Measurements from ENCODE around the gene STIL. TPM values are rescaled to one million over a fixed set of nuclear protein-coding genes. Genes with fewer than 3 reads are reported as not detected.

STIL gene
- total RNA-seq, 1 donor from 2014 or later, result 5.4 TPM

DNA sequence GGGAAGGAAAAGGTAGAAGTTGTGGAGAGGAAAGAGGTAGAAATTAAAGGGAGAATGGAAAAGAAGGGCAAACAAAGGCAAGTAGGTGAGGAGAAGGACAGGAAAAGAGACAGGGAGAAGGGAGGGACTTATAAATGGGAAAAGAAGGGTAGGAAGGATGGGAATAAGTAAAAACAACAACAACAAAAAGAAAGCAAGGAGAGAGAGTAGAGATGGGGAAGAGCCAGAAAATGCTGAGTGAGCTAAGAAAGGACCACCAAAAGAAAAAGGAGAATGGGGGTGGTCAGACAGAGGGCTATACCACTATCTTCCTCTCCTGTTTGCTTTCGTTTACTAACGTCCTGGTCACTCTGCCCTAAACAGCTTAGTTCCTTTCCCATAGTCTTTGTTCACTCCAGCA lies 17.9 kb upstream of the STIL start:
- Mint-ChIP-seq H3K4me1 (ENCODE audit: low read depth, unreplicated experiment) (peaks cover 7% of the 10 kb centered on the region), H3K27me3 (ENCODE audit: unreplicated experiment) (peaks cover 3% of the 10 kb centered on the region), H3K9me3 (ENCODE audit: unreplicated experiment) (peaks cover 4% of the 10 kb centered on the region), H3K36me3 (ENCODE audit: unreplicated experiment) (no peaks in the 10 kb centered on the region), H3K4me3 (ENCODE audit: unreplicated experiment) (peak overlapping the region; percentile 58), H3K27ac (ENCODE audit: unreplicated experiment) (no peak overlapping the region)
- TF ChIP-seq, protein P1, sequence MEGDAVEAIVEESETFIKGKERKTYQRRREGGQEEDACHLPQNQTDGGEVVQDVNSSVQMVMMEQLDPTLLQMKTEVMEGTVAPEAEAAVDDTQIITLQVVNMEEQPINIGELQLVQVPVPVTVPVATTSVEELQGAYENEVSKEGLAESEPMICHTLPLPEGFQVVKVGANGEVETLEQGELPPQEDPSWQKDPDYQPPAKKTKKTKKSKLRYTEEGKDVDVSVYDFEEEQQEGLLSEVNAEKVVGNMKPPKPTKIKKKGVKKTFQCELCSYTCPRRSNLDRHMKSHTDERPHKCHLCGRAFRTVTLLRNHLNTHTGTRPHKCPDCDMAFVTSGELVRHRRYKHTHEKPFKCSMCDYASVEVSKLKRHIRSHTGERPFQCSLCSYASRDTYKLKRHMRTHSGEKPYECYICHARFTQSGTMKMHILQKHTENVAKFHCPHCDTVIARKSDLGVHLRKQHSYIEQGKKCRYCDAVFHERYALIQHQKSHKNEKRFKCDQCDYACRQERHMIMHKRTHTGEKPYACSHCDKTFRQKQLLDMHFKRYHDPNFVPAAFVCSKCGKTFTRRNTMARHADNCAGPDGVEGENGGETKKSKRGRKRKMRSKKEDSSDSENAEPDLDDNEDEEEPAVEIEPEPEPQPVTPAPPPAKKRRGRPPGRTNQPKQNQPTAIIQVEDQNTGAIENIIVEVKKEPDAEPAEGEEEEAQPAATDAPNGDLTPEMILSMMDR (IDR thresholded peaks at IDR 0.05; ENCODE audit: partially characterized antibody, unreplicated experiment), result no peak
- no peak for DNase-seq

DNA sequence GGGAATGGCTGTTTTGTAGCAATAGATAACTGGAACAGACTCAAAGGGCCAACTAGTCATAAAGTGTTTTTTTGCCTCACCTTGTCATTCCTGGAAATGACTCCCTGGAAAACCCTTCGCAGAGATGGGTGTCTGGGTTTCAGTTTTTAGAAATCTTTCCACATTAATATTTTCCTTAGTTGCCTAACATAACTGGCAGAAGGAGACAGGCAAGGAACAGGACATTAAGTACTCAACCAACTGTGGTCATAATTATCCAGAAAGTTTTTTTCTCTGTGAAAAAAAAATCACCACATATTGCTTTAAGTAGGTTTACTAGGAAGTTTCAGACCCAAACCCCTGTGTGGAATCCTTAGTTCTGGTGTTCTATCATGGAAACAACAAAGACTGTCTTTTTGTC lies 16.3 kb upstream of the STIL start:
- H3K36me3 Mint-ChIP-seq (ENCODE audit: unreplicated experiment), result no peaks in the 10 kb centered on the region
- peaks cover 4% of the 10 kb centered on the region for H3K9me3 Mint-ChIP-seq (ENCODE audit: unreplicated experiment)
- H3K27me3 Mint-ChIP-seq (ENCODE audit: unreplicated experiment), result peaks cover 3% of the 10 kb centered on the region
- H3K4me1 Mint-ChIP-seq (ENCODE audit: low read depth, unreplicated experiment), result peaks cover 5% of the 10 kb centered on the region
- TF ChIP-seq, protein P1 (IDR thresholded peaks at IDR 0.05; ENCODE audit: partially characterized antibody, unreplicated experiment), result no peak
- H3K27ac Mint-ChIP-seq (ENCODE audit: unreplicated experiment), result no peak overlapping the region
- H3K4me3 Mint-ChIP-seq (ENCODE audit: unreplicated experiment), result no peak overlapping the region
- DNase-seq, result no peak

DNA sequence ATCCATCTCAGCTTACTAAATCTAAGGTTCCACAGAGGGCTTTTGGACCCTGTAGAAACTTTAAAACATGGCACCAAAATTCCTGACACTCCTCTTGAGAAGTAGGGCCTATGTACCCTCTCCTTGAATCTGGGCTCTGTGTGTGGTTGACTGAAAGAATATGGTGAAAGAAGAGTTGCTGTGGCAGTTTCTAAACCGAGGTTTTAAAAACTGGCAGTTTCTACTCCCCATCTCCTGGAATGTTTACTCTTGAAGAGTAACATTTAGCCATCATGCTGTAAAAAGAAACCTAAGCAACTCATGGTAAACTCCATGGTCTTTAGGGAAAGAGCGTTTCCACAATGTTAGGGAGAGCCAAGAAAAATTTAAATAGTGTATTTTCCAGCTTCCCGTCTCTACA lies 15.0 kb upstream of the STIL start:
- Mint-ChIP-seq H3K4me1 (ENCODE audit: low read depth, unreplicated experiment) (no peaks in the 10 kb centered on the region), H3K4me3 (ENCODE audit: unreplicated experiment) (no peak overlapping the region), H3K27me3 (ENCODE audit: unreplicated experiment) (no peaks in the 10 kb centered on the region), H3K9me3 (ENCODE audit: unreplicated experiment) (peaks cover 2% of the 10 kb centered on the region), H3K27ac (ENCODE audit: unreplicated experiment) (no peak overlapping the region), H3K36me3 (ENCODE audit: unreplicated experiment) (no peaks in the 10 kb centered on the region)
- TF ChIP-seq, protein P1 (IDR thresholded peaks at IDR 0.05; ENCODE audit: partially characterized antibody, unreplicated experiment), result no peak
- no peak for DNase-seq

DNA sequence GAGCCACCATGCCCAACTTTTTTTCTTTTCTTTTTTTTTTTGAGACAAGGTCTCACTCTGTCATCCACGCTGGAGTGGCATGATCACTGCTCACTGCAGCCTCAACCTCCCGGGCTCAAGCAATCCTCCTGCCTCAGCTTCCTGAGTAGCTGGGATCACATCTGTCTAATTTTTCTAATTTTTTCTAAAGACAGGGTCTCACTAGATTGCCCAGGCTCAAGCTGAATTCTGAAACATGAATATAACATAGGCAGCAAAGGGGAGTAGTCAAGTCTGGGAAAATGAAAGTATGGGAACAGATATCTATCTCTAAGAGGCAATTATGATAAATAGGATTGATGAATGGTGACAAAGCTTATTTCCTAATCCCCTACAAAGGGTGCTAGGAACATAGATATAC lies 12.3 kb upstream of the STIL start:
- no peaks in the 10 kb centered on the region for H3K36me3 Mint-ChIP-seq (ENCODE audit: unreplicated experiment)
- H3K27me3 Mint-ChIP-seq (ENCODE audit: unreplicated experiment), result no peaks in the 10 kb centered on the region
- H3K4me3 Mint-ChIP-seq (ENCODE audit: unreplicated experiment), result no peak overlapping the region
- DNase-seq, result no peak
- no peaks in the 10 kb centered on the region for H3K9me3 Mint-ChIP-seq (ENCODE audit: unreplicated experiment)
- H3K4me1 Mint-ChIP-seq (ENCODE audit: low read depth, unreplicated experiment), result no peaks in the 10 kb centered on the region
- TF ChIP-seq, protein P1 (IDR thresholded peaks at IDR 0.05; ENCODE audit: partially characterized antibody, unreplicated experiment), result no peak
- H3K27ac Mint-ChIP-seq (ENCODE audit: unreplicated experiment), result no peak overlapping the region

DNA sequence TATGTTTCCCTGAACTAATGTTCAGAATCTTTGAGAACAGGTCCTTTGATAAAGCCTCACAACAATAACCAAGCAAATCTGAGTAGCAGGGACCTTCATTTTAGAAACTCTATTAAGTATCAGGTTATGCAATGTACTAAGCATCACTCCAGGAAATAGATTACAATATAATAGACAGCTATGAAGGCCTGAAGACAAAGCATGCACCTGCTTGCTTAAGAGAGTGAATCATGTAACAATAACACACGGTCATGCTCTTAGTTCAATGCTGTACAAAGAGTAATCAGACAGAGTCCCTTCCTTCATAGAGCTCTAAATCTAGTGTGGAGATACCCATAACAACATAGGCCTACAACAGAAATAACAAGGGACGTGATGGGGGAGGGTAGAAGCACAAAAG lies 11.6 kb upstream of the STIL start:
- TF ChIP-seq, protein P1 (IDR thresholded peaks at IDR 0.05; ENCODE audit: partially characterized antibody, unreplicated experiment), result no peak
- Mint-ChIP-seq H3K36me3 (ENCODE audit: unreplicated experiment) (no peaks in the 10 kb centered on the region), H3K27me3 (ENCODE audit: unreplicated experiment) (no peaks in the 10 kb centered on the region), H3K4me1 (ENCODE audit: low read depth, unreplicated experiment) (no peaks in the 10 kb centered on the region), H3K9me3 (ENCODE audit: unreplicated experiment) (no peaks in the 10 kb centered on the region), H3K4me3 (ENCODE audit: unreplicated experiment) (no peak overlapping the region), H3K27ac (ENCODE audit: unreplicated experiment) (no peak overlapping the region)
- DNase-seq, result no peak

All from glutamatergic neuron (in vitro differentiated cells).